Chondrocyte (in vitro differentiated cells): Measurements from ENCODE around the gene TREML4. TPM values are rescaled to one million over a fixed set of nuclear protein-coding genes. Genes with fewer than 3 reads are reported as not detected.
A peak's percentile ranks its signal among the peaks of the same experiment; 100 is the strongest.

Source experiments
- DNase-seq: peaks from one replicate; pipeline ENCODE4 v3.0.0; 2021; ENCODE audit warnings: mixed read lengths, low spot score
- H3K27ac Mint-ChIP-seq: one replicate; pipeline ENCODE4 v1.8.0; 2021; ENCODE audit warnings: mild to moderate bottlenecking, moderate library complexity, mixed read lengths; ENCODE audit not compliant: unreplicated experiment
- H3K27me3 Mint-ChIP-seq: 2 replicates; pipeline ENCODE4 v1.8.0; 2021; ENCODE audit warnings: low read depth, mixed read lengths
- H3K36me3 Mint-ChIP-seq: 2 replicates; pipeline ENCODE4 v1.8.0; 2021; ENCODE audit warnings: low read depth, mixed read lengths
- H3K4me1 Mint-ChIP-seq: 2 replicates; pipeline ENCODE4 v1.8.0; 2021; ENCODE audit warnings: low read depth, mild to moderate bottlenecking, mixed read lengths
- H3K4me3 Mint-ChIP-seq: one replicate; pipeline ENCODE4 v1.8.0; 2021; ENCODE audit warnings: mild to moderate bottlenecking, moderate library complexity, mixed read lengths; ENCODE audit not compliant: unreplicated experiment
- H3K9me3 Mint-ChIP-seq: 2 replicates; pipeline ENCODE4 v1.8.0; 2021; ENCODE audit warnings: low read depth, mixed read lengths
- CTCF ChIP-seq: fragments of 200-600 bp; sonication (generic); IDR thresholded peaks from 2 replicates; pipeline ENCODE4 v1.5.0; 2021; ENCODE audit warnings: antibody characterized with exemption, mild to moderate bottlenecking, moderate library complexity
- total RNA-seq: library from RNA; stranded (reverse); gene quantifications from 3 replicates; pipeline ENCODE4 v1.2.1, GENCODE V29; 2021

Gene TREML4
- total RNA-seq, 1 donor from 2014 or later = not detected

DNA sequence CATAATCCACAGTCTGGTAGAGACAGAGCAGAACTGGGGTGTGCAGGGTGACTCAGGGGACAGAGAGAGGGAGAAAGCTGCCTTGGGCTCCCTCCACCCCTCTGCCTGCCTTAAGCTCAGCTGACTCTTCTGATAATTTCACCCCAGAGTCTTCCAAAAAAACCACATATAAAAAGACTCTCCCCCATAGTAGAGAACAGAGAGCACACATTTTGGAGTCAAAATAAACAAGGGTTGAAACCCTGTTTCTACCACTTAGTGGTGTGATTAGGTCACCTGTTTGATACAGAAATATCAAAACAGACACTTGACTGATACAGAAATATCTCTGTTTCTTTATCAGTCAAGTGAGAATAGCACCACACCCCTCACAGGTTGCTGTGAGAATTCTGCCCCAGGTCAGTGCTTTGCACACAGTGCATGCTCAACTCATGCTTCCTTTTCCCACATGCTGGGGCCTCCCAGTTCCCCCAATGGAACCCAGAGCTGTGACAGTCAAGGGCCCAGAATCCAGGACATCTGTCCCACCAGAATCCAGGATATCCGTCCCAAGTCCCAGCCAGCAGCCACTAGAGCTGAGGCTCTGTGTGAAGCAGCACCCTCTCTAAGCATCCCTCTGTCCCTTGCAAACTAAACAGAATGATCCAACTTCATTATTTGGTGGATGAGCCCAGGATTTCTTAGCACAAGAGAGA lies 28.4 kb upstream of the TREML4 start:
- no peak for DNase-seq
- no peaks in the 10 kb centered on the region for H3K36me3 Mint-ChIP-seq
- no peak for TF ChIP-seq CTCF
- H3K4me1 Mint-ChIP-seq = peaks cover 8% of the 10 kb centered on the region
- peaks cover 28% of the 10 kb centered on the region for H3K27me3 Mint-ChIP-seq
- H3K27ac Mint-ChIP-seq = peak overlapping the region; percentile 70
- H3K9me3 Mint-ChIP-seq = no peaks in the 10 kb centered on the region
- no peak overlapping the region for H3K4me3 Mint-ChIP-seq

DNA sequence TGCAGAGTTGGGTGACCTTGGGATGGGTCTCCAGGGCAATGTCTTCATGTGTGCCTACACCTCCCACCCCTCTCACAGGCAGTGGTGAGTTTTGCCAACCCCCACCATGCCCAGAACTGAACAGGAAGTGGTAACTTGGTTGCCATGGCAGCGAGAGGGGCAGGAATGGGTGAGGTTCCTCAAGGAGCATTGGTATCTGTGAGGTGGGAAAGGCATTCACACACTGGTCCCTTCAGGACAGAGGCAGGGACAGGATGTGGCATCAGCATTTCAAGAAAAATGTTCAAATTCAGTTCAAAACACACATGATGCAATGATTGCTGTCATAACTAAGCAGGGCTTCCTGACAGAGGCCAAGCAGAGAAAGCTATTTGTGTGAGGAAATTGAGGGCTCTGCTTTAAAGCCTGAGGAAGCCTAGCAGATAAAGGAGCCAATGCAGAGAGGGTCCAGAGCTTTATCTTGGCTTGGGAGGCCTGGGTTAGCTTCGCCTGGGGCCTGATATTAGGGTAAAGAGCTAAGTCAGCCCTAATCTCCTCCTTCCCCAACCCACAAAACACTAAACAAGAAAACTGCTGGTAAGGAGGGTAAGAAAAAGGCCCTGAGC lies 27.8 kb upstream of the TREML4 start:
- no peaks in the 10 kb centered on the region for H3K9me3 Mint-ChIP-seq

GRCh38 chr6:41200901-41201763 lies 27.0 kb upstream of the TREML4 start, which contains the start of gene TREML2:
TSS of gene TREML2 (minus strand) at chr6:41201149. CDS start at chr6:41201008, 141 bp downstream.
- Mint-ChIP-seq H3K4me3 (no peak within 1 kb of the TSS), H3K27me3 (peaks cover 22% of the 10 kb centered on the region), H3K36me3 (no peaks in the 10 kb centered on the region), H3K4me1 (peaks cover 8% of the 10 kb centered on the region), H3K9me3 (no peaks in the 10 kb centered on the region), H3K27ac (peak within 1 kb of the TSS; percentile 70)
- no peak for DNase-seq
- no peak for TF ChIP-seq CTCF

More for the DNA sequence above, 27.8 kb upstream of the TREML4 start:
- peak overlapping the region; percentile 70 for H3K27ac Mint-ChIP-seq
- no peak for DNase-seq
- no peaks in the 10 kb centered on the region for H3K36me3 Mint-ChIP-seq
- peaks cover 8% of the 10 kb centered on the region for H3K4me1 Mint-ChIP-seq
- H3K4me3 Mint-ChIP-seq = no peak overlapping the region
- TF ChIP-seq CTCF = no peak
- H3K27me3 Mint-ChIP-seq = peaks cover 28% of the 10 kb centered on the region

DNA sequence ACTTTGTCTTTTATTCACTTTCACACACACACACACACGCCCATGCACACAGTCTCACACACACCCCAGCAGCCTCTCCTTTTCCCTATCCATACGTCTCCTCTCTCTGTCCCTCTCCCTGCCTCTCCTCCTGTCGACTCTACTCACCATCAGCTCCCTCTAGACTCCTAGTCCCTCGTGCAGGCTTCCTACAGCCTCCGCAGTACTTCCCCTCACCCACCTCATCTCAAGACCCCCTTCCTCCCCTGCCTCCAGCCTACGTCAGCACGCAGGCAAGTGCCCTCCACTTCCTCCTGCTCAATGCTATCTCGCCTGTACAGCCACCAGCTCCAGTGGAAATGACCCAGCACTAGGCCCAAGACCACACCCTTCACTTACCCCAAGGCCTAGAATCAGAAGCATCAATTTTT lies 26.4 kb upstream of the TREML4 start:
- Mint-ChIP-seq H3K36me3 (no peaks in the 10 kb centered on the region), H3K27ac (peak overlapping the region; percentile 27), H3K9me3 (no peaks in the 10 kb centered on the region), H3K4me1 (peaks cover 8% of the 10 kb centered on the region), H3K27me3 (peaks cover 19% of the 10 kb centered on the region), H3K4me3 (no peak overlapping the region)
- no peak for TF ChIP-seq CTCF
- no peak for DNase-seq

DNA sequence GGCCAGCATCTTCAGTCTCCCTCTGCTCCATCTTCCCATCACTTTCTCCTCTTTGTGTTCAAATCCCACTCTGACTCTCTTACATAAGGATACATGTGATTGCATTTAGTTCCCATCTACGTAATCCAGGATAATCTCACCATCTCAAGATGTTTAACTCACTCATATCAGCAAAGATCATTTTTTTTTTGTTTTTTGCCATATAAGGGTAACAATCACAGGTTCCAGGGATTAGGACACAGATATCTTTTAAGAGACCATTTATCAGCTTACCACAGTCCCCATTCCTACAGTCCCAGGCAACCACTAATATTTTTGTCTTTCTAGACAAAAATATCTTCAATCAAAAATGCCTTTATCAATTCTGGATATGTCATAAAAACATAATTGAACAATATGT lies 24.0 kb upstream of the TREML4 start:
- no peak overlapping the region for H3K27ac Mint-ChIP-seq
- peaks cover 2% of the 10 kb centered on the region for H3K36me3 Mint-ChIP-seq
- no peak overlapping the region for H3K4me3 Mint-ChIP-seq
- peaks cover 8% of the 10 kb centered on the region for H3K9me3 Mint-ChIP-seq
- no peak for TF ChIP-seq CTCF
- H3K27me3 Mint-ChIP-seq = peaks cover 22% of the 10 kb centered on the region
- peaks cover 8% of the 10 kb centered on the region for H3K4me1 Mint-ChIP-seq
- no peak for DNase-seq
